H1 (cell line): ENCODE measurements around the gene TMEM269.

Experiments used
- ASH2L ChIP-seq: fragments of 200-600, 300-600 bp; sonication (generic); IDR thresholded peaks from one replicate; pipeline ENCODE4 v1.7.1; 2017; ENCODE audit warnings: low read length
- ATF3 ChIP-seq: IDR thresholded peaks from 2 replicates; pipeline ENCODE4 v1.6.1; 2011; ENCODE audit warnings: low read depth, mild to moderate bottlenecking, low read length; ENCODE audit not compliant: insufficient read depth
- BACH1 ChIP-seq: IDR thresholded peaks from 2 replicates; pipeline ENCODE4 v1.6.1; 2012; ENCODE audit warnings: low read length, improper control_type of control experiment
- CEBPB ChIP-seq: IDR thresholded peaks from 2 replicates; pipeline ENCODE4 v1.6.1; 2012; ENCODE audit warnings: low read depth, low read length
- CTCF ChIP-seq, 3 experiments: IDR thresholded peaks; 1 replicate in 2 of 3; 2 replicates in 1 of 3; pipeline versions ENCODE4 v1.5.1 to v1.6.1; 2011; ENCODE audit warnings: low read length in 3 of 3, mild to moderate bottlenecking in 3 of 3, inconsistent platforms in 2 of 3, low read depth in 1 of 3, moderate library complexity in 1 of 3; ENCODE audit not compliant: insufficient read depth in 1 of 3; ENCODE audit errors: control extremely low read depth in 1 of 3
- EP300 ChIP-seq, 2 experiments: IDR thresholded peaks; 1 replicate in 1 of 2; 2 replicates in 1 of 2; pipeline ENCODE4 v1.6.1; 2011 to 2012; ENCODE audit warnings: low read depth in 2 of 2, low read length in 2 of 2, mild to moderate bottlenecking in 2 of 2, borderline replicate concordance in 1 of 2, inconsistent platforms in 1 of 2, moderate library complexity in 1 of 2
- EZH2 ChIP-seq: fragments of 200-600 bp; sonication (generic); IDR thresholded peaks from 2 replicates; pipeline ENCODE4 v1.7.1; 2012; ENCODE audit warnings: low read depth, mild to moderate bottlenecking, moderate library complexity, low read length, inconsistent platforms; ENCODE audit not compliant: severe bottlenecking
- MAFK ChIP-seq: IDR thresholded peaks from 2 replicates; pipeline ENCODE4 v1.6.1; 2012; ENCODE audit warnings: low read depth, mild to moderate bottlenecking, improper control_type of control experiment, low read length
- POLR2A ChIP-seq, 2 experiments: IDR thresholded peaks; 1 replicate in 1 of 2; 2 replicates in 1 of 2; pipeline ENCODE4 v1.6.1; 2011; ENCODE audit warnings: low read depth in 2 of 2, low read length in 2 of 2, mild to moderate bottlenecking in 2 of 2; ENCODE audit errors: control extremely low read depth in 1 of 2
- POLR2AphosphoS5 ChIP-seq: IDR thresholded peaks from 2 replicates; pipeline ENCODE4 v1.6.1; 2011; ENCODE audit warnings: low read depth, low read length
- YY1 ChIP-seq: IDR thresholded peaks from 2 replicates; pipeline ENCODE4 v1.6.1; 2011; ENCODE audit warnings: low read depth, mild to moderate bottlenecking, low read length
- ZNF274 ChIP-seq: IDR thresholded peaks from 2 replicates; pipeline ENCODE4 v1.7.0; 2012; ENCODE audit warnings: low read length, borderline replicate concordance; ENCODE audit errors: extremely low read depth

DNA sequence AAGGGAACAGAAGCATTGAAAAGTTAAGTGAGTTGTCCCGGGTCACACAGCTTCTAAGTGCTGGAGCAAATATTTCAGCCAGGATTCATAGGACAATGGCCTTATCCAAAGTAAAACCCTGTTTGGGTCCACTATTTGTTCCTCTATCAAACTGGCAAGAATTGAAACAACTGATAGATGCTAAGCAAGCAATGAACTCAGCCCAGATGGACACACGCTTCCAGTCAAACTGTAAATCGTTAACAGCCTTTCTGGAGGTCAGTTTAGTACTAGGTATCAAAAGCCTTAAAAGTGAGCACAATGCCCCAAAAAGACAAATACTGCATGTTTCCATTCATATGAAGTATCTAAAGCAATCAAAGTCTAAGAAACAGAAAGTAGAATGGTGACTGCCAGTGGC lies 33.2 kb downstream of the TMEM269 start:
- TF ChIP-seq CEBPB (no peak), BACH1 (no peak), CTCF (IDR thresholded peaks at IDR 0.05; ENCODE audit: control extremely low read depth in 1 of 3, insufficient read depth in 1 of 3, low read depth in 1 of 3, low read length in 3 of 3) (no peak), EZH2 (no peak), ATF3 (no peak), MAFK (no peak), POLR2A (IDR thresholded peaks at IDR 0.05; ENCODE audit: control extremely low read depth in 1 of 2, low read depth in 2 of 2, low read length in 2 of 2) (no peak), EP300 (IDR thresholded peaks at IDR 0.05; ENCODE audit: borderline replicate concordance in 1 of 2, low read depth in 2 of 2, low read length in 2 of 2) (no peak), POLR2AphosphoS5 (no peak), ZNF274 (no peak), ASH2L (no peak), YY1 (no peak)
